Activated CD4-positive, alpha-beta T cell treated with anti-CD3 and anti-CD28 coated beads, Interleukin-2, amount 10 ng/mL, durations not matched to agents 24 days and 14 days (primary cell): ENCODE data around the gene TBC1D5. TPM values are rescaled to one million over a fixed set of nuclear protein-coding genes. Genes with fewer than 3 reads are reported as not detected.
"Not testable (repeated sequence)": the region's sequence is repeated elsewhere in the genome, so short reads cannot be mapped to it uniquely, and the experiment has no call there.

Experiments
- DNase-seq: peaks from one replicate; pipeline ENCODE4 v3.0.0; 2022
- H3K27ac Mint-ChIP-seq: one replicate; pipeline ENCODE4 v1.8.0; 2022; ENCODE audit warnings: mild to moderate bottlenecking, mixed read lengths
- H3K27me3 Mint-ChIP-seq: one replicate; pipeline ENCODE4 v1.8.0; 2022; ENCODE audit warnings: mixed read lengths
- H3K36me3 Mint-ChIP-seq: one replicate; pipeline ENCODE4 v1.8.0; 2022; ENCODE audit warnings: low read depth, mild to moderate bottlenecking, mixed read lengths
- H3K4me1 Mint-ChIP-seq: one replicate; pipeline ENCODE4 v1.8.0; 2021; ENCODE audit warnings: mixed read lengths
- H3K4me3 Mint-ChIP-seq: one replicate; pipeline ENCODE4 v1.8.0; 2022; ENCODE audit warnings: mild to moderate bottlenecking, moderate library complexity, mixed read lengths
- H3K9me3 Mint-ChIP-seq: one replicate; pipeline ENCODE4 v1.8.0; 2021; ENCODE audit warnings: mixed read lengths
- intact Hi-C: fragments of 100-400 bp; cut with micrococcal nuclease; formaldehyde crosslinking; loops from one replicate; pipeline ENCODE4 v1.15.1; 2023
- total RNA-seq: library from RNA; stranded (reverse); gene quantifications from 2 replicates; pipeline ENCODE4 v1.2.3, GENCODE V29; 2022

TBC1D5 gene
- total RNA-seq, 1 donor from 2014 or later: 38.5 TPM

DNA sequence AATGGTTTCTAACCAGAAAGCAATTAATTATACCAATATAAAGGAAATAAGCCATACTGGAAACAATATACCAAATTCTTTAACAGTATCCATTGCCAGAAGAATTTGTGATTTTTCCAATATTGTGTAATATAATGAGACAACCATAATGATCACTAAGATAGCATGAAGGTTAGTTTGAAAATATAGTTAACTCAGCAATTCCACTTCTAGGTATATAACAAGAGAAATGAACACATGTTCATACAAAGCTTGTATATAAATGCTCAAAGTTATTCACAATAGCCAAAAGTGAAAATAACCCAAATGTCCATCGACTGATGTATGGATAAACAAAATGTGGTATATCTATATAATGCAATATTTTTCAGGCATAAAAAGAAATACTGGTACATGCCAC, 369.1 kb downstream of the TBC1D5 start:
- Mint-ChIP-seq H3K36me3 (no peaks in the 10 kb centered on the region), H3K4me3 (no peak overlapping the region), H3K27me3 (no peaks in the 10 kb centered on the region), H3K4me1 (no peaks in the 10 kb centered on the region), H3K9me3 (no peaks in the 10 kb centered on the region), H3K27ac (no peak overlapping the region)
- no peak for DNase-seq
- intact Hi-C loops: no loop called here

DNA sequence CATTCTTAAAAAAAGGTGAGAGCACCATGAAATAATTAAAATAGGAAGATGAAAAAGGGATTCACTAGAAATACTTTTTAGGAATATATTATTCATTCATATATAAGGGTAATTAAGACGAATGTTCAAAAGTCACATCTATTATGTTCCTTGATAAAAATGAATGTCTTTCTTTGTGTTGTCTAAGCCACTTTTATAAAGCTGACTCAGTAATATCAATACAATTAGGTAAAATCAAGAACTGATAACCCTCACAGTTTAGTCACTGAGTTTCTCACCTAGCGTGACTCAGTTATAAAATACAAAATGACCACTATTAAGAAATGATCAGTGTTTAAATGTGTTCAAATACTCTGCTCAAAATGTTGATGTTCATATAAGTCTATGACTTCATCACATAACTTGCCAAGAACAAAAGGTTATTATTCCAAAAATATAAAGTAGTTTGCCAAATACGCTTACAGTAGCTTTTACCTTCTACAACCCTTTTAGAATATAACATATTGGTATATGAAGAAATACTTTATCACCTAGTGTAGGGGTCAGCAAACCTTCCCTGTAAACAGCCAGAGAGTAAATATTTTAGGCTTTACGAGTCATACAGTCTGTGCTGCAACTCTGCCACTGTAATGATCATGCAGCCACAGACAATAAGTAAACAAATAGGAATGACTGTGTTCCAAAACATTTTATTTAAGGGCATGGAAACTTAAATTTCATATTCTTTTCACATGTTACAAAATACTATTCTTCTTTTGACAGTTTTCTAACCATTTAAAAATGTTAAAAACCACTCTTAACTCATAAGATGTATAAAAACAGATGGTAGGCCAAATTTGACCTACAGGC, 369.8 kb downstream of the TBC1D5 start:
- no peaks in the 10 kb centered on the region for H3K27me3 Mint-ChIP-seq
- no peaks in the 10 kb centered on the region for H3K4me1 Mint-ChIP-seq
- no peak overlapping the region for H3K27ac Mint-ChIP-seq
- intact Hi-C loops: no loop called here
- no peaks in the 10 kb centered on the region for H3K9me3 Mint-ChIP-seq
- no peaks in the 10 kb centered on the region for H3K36me3 Mint-ChIP-seq
- H3K4me3 Mint-ChIP-seq: no peak overlapping the region
- no peak for DNase-seq

DNA sequence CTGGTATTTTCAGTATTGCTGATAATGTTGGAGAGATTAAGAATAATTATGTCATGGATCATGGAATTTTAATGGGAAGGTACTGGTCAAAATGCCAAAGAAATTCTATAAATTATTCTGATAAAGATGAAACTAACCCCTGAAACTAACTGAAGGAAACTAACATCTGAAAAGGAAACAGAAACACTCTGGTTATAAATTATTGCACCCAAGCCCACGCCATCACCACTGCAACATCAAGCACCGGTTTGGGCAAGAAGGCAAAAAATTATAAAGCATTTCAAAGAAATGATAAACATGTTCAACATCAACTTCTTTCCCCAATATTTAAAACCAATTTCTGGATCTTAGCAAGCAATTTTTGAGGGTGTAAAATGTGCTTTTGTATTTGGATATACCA, 372.5 kb downstream of the TBC1D5 start:
- Mint-ChIP-seq H3K4me1 (no peaks in the 10 kb centered on the region), H3K27me3 (no peaks in the 10 kb centered on the region), H3K27ac (no peak overlapping the region), H3K36me3 (no peaks in the 10 kb centered on the region), H3K9me3 (no peaks in the 10 kb centered on the region), H3K4me3 (no peak overlapping the region)
- no peak for DNase-seq
- intact Hi-C loops: no loop called here

DNA sequence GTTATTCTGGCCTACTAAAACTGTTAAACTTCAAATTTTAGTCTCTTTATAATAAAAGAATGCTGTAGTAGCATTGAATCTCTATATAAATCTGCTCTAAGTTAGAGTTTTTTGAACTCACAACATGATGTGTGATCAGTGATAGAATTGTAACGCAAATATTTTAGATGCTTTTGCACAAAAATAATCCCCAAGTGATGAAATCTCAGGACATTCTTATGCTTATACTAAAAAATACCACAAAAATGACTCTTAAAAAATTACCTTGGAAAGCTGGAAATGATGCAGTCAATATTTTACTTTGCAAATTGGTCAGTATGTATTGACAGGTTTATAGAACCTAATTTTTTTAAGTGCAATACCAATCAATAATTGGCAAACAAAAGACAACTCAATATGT, 375.3 kb downstream of the TBC1D5 start:
- Mint-ChIP-seq H3K4me3 (no peak overlapping the region), H3K9me3 (no peaks in the 10 kb centered on the region), H3K27me3 (no peaks in the 10 kb centered on the region), H3K4me1 (no peaks in the 10 kb centered on the region), H3K27ac (no peak overlapping the region), H3K36me3 (no peaks in the 10 kb centered on the region)
- intact Hi-C loops: no loop called here
- no peak for DNase-seq

DNA sequence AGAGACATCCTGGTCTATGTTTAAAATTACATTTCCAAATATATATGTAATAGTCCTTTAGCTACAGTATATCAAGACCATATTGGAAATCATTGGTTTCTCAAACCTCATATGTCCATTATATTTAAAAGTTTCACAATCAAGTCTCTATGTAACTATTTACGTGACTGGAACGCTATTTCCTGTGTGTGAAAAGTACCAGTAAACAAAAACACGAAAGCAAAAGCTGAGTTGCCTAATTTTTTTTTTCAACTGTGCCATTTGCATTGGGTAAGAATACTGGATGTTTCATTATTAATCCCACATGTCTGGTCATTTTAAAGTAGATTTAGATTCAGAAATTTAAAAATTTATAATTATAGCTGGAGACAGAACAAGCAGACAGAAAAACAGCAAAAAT, 381.4 kb downstream of the TBC1D5 start:
- Mint-ChIP-seq H3K27me3 (no peaks in the 10 kb centered on the region), H3K4me1 (no peaks in the 10 kb centered on the region), H3K4me3 (no peak overlapping the region), H3K36me3 (no peaks in the 10 kb centered on the region), H3K9me3 (no peaks in the 10 kb centered on the region), H3K27ac (no peak overlapping the region)
- DNase-seq: no peak
- intact Hi-C loops: no loop called here

DNA sequence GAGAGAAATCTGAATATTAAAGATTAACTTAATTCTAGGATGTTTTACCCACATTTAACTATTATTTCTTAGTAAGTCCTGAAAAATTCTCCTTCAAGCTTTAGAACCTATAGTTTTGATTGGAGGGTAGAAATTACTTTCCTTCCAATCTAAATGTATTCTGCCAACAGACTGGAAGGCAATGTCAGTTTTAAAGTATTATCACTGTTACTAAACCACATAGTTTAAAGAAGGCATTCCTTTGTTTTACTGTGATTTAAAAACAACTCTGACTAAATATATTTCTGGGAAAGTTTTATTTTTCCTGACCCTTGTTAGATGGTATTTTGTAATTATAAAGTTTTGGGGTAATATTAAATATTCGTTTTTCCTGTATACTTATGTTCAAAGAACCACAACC, 382.5 kb downstream of the TBC1D5 start:
- no peak overlapping the region for H3K27ac Mint-ChIP-seq
- DNase-seq: no peak
- H3K9me3 Mint-ChIP-seq: no peaks in the 10 kb centered on the region
- no peaks in the 10 kb centered on the region for H3K36me3 Mint-ChIP-seq
- H3K27me3 Mint-ChIP-seq: no peaks in the 10 kb centered on the region
- no peak overlapping the region for H3K4me3 Mint-ChIP-seq
- no peaks in the 10 kb centered on the region for H3K4me1 Mint-ChIP-seq
- intact Hi-C loops: no loop called here

DNA sequence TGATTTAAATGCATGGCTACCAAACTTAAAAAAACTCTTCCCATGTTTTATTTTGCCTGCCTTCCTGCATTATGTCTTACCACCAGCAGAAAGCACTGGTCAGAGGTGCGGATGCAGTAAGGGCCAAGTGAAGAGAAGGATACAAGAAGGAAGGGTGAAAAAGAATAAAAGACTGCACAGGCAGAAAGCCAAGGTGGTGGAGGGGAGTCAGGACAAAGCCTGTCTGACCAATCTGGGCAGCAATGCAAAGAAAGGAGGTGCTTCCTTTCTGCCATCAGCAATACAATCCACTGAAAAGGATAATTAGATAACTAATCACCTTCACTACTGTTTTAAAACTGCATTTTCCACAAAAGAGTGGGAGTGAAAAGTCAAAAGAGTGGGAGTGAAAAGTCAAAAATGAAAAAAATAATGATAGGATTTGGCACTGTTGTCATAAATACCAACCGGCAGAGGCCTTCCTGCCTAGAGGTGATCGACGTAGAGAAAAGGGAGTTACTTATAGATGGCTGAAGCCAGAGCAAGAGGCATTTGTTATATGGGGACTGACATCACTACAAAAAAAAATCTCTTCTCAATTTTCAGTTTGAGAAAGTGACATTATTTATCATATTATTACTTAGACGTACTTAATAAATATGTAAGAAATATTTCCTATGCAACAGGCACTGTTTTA, 385.3 kb downstream of the TBC1D5 start:
- Mint-ChIP-seq H3K4me3 (no peak overlapping the region), H3K9me3 (no peaks in the 10 kb centered on the region)

DNA sequence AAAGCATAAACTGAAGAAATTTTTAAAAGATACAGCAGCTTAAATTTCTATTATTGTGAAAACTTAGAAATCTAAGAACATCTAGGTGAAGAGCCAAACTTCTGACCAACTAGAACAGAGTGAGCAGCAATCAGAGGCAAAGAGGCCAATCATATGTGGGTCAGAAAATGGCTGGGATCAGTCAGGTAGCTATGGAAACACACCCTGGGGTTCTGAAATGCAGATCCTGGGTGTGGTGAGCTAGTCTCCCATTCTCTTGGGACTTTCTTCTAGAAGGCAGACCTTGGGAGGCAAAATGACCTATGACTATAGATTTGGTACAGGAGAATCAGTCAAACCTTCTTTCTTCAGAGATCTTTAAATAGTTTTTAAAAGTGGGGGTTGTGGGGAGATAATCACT, 385.8 kb downstream of the TBC1D5 start:
- Mint-ChIP-seq H3K4me3 (no peak overlapping the region), H3K36me3 (no peaks in the 10 kb centered on the region), H3K27me3 (no peaks in the 10 kb centered on the region), H3K4me1 (no peaks in the 10 kb centered on the region), H3K27ac (no peak overlapping the region), H3K9me3 (no peaks in the 10 kb centered on the region)
- intact Hi-C loops: no loop called here
- no peak for DNase-seq

More for the DNA sequence above, 385.3 kb downstream of the TBC1D5 start:
- no peaks in the 10 kb centered on the region for H3K4me1 Mint-ChIP-seq
- H3K27me3 Mint-ChIP-seq: no peaks in the 10 kb centered on the region
- H3K36me3 Mint-ChIP-seq: no peaks in the 10 kb centered on the region
- intact Hi-C loops: no loop called here
- DNase-seq: no peak
- no peak overlapping the region for H3K27ac Mint-ChIP-seq

DNA sequence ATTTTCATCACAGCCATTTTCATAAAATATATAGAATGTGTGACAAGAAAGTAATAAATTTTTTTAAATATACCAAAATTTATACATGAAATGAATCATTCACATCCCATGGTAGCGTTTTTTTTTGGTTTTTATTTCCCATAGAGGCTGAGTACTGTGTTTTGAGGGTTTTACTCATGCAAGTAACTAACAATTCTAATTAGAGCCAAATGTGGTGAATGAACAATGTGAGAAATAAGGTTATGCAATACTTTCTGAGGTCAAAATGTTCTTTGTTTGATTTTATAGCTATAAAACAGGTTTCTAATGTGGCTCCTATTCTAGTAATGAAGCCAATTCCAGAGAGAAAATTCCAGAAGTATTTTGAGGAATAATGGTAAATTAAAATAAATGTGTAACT, 386.8 kb downstream of the TBC1D5 start:
- Mint-ChIP-seq H3K27me3 (no peaks in the 10 kb centered on the region), H3K4me3 (no peak overlapping the region), H3K27ac (no peak overlapping the region), H3K4me1 (no peaks in the 10 kb centered on the region), H3K9me3 (no peaks in the 10 kb centered on the region), H3K36me3 (no peaks in the 10 kb centered on the region)
- no peak for DNase-seq
- intact Hi-C loops: no loop called here

DNA sequence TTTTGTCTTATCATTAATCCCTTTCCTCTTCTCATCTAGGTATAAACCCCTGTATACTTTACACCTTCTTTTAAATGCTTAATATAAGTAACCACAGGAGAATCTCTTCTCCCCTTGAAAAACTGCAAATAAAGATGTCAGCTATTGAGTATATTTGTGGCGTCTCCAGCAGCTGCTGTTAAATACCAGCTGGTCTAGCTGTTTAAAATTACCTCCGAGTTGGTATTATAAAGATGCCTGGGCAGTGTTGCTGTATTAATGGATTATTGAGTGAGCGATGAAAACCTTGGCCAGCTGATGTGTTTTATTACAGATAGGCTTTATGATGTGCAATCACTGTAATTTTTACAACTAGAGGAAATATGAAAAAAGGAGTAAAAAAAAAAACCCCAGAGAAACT, 388.1 kb downstream of the TBC1D5 start:
- intact Hi-C loops: no loop called here
- Mint-ChIP-seq H3K36me3 (no peaks in the 10 kb centered on the region), H3K9me3 (no peaks in the 10 kb centered on the region), H3K4me1 (no peaks in the 10 kb centered on the region), H3K27ac (no peak overlapping the region), H3K4me3 (no peak overlapping the region), H3K27me3 (no peaks in the 10 kb centered on the region)
- DNase-seq: no peak

DNA sequence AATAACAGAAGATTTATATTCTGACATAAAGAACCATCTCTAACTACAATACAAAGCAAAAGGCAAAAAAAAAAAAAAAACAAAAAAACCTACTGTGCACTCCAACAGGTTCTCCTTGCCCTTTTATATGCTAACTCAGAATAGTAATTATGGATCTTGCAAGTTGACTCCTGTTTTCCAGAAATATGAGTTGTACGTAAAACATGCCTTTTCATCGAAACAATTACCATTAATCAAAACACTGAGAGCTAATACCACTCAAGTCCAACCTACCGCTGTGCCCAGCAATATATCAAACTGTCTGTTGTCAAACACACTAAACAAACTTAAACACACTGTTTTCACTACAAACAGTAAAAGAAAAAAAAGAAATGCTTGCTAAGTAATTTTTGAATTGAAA, 389.8 kb downstream of the TBC1D5 start:
- H3K4me3 Mint-ChIP-seq: no peak overlapping the region
- no peaks in the 10 kb centered on the region for H3K9me3 Mint-ChIP-seq
- H3K36me3 Mint-ChIP-seq: no peaks in the 10 kb centered on the region
- no peak overlapping the region for H3K27ac Mint-ChIP-seq
- H3K27me3 Mint-ChIP-seq: no peaks in the 10 kb centered on the region
- peaks cover 5% of the 10 kb centered on the region for H3K4me1 Mint-ChIP-seq
- intact Hi-C loops: no loop called here
- no peak for DNase-seq

DNA sequence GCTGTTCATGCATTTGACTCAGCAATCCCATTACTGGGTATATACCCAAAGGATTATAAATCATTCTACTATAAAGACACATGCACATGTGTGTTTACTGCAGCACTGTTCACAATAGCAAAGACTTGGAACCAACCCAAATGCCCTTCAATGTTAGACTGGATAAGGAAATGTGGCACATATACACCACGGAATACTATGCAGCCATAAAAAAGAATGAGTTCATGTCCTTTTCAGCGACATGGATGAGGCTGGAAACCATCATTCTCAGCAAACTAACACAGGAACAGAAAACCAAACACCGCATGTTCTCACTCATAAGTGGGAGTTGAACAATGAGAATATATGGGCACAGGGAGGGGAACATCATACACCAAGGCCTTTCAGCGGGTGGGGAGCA, 391.2 kb downstream of the TBC1D5 start:
- H3K36me3 Mint-ChIP-seq, H3K27ac Mint-ChIP-seq, H3K4me3 Mint-ChIP-seq, H3K9me3 Mint-ChIP-seq, intact Hi-C loops, DNase-seq, H3K4me1 Mint-ChIP-seq, H3K27me3 Mint-ChIP-seq: not testable (repeated sequence)

DNA sequence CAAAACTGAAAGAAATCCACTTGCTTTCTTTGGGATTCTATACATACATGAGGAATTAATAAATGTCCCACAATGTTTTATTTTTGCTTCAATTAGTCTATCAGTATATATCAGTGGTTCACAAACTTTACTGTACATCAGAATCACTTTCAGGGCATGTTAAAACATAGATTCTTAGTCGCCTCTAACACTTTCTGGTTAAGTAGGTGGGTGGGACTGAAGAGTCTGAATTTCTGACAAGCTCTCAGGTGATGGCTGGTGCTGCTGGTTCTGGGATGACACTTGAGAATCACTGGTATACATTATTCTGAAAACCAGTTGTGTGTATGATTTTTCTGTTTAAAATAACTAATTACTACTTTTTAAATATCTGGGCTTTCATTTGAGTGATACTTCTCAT, 393.3 kb downstream of the TBC1D5 start:
- Mint-ChIP-seq H3K9me3 (no peaks in the 10 kb centered on the region), H3K27ac (no peak overlapping the region)

DNA sequence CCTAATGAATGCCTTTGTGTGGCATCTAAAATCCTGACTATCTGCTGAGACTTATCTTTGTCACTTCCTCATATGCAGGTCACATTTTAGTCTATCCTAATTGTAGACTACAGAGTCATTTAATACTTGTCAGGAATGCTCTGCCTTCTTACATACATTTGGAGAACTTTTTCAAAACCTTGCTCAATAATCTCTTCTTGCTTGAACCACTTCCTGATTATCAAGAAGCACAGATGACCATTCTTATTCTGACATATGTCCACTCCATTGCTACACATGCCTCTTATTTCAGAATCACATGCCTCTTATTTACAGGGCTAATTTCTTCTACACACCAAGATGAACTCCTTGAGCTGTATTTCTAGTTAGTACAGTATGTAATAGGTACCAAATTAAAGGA, 400.3 kb downstream of the TBC1D5 start:
- Mint-ChIP-seq H3K4me3 (no peak overlapping the region), H3K36me3 (no peaks in the 10 kb centered on the region), H3K27ac (no peak overlapping the region), H3K9me3 (no peaks in the 10 kb centered on the region), H3K27me3 (no peaks in the 10 kb centered on the region), H3K4me1 (no peaks in the 10 kb centered on the region)
- intact Hi-C loops: no loop called here
- DNase-seq: no peak

More for the DNA sequence above, 393.3 kb downstream of the TBC1D5 start:
- no peak for DNase-seq
- Mint-ChIP-seq H3K36me3 (no peaks in the 10 kb centered on the region), H3K27me3 (no peaks in the 10 kb centered on the region), H3K4me1 (peaks cover 5% of the 10 kb centered on the region), H3K4me3 (no peak overlapping the region)
- intact Hi-C loops: no loop called here

DNA sequence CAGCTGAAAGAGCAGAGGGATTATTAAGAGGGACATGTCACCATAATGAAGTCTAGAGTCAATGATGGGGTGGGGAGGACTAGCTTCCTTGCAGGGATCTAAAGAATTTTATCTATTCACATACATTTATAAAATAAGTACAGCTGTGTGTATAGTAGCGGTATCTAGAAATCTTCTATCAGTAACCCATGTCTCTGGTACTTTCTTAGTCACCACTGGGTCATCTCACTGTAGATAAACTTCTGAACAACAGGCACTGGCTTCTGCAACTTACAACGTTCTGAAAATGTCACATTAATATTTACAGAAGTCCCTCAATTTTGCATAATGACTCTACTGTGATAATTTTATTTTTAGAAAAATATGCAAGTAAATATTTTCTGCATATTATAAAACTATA, 401.7 kb downstream of the TBC1D5 start:
- Mint-ChIP-seq H3K4me1 (no peaks in the 10 kb centered on the region), H3K9me3 (no peaks in the 10 kb centered on the region), H3K27ac (no peak overlapping the region), H3K36me3 (no peaks in the 10 kb centered on the region), H3K4me3 (no peak overlapping the region), H3K27me3 (no peaks in the 10 kb centered on the region)
- no peak for DNase-seq
- intact Hi-C loops: no loop called here
